Neural cell (in vitro differentiated cells): ENCODE measurements around the gene BLVRB. TPM values are rescaled to one million over a fixed set of nuclear protein-coding genes. Genes with fewer than 3 reads are reported as not detected.

Source experiments
- H2AFZ ChIP-seq: fragments of 200-600, 300-800 bp; sonication (generic), shearing (Covaris generic); 2 replicates; pipeline ENCODE4 v1.6.0; 2014; ENCODE audit warnings: low read depth, mild to moderate bottlenecking, antibody characterized with exemption, low read length, moderate library complexity
- H3F3A ChIP-seq: fragments of 200-600 bp; shearing (Covaris generic); 2 replicates; pipeline ENCODE4 v1.6.1; 2016; ENCODE audit warnings: mild to moderate bottlenecking, moderate library complexity, mixed read lengths, antibody characterized with exemption, low read length; ENCODE audit not compliant: insufficient read depth, poor library complexity, severe bottlenecking
- H3K27ac ChIP-seq: fragments of 200-600, 300-800 bp; sonication (generic), shearing (Covaris generic); 2 replicates; pipeline ENCODE4 v1.5.1; 2014; ENCODE audit warnings: mild to moderate bottlenecking, low read length, moderate library complexity
- H3K27me3 ChIP-seq: fragments of 300-800, 200-600 bp; sonication (generic), shearing (Covaris generic); 2 replicates; pipeline ENCODE4 v1.6.0; 2014; ENCODE audit warnings: mild to moderate bottlenecking, low read depth, low read length, moderate library complexity; ENCODE audit not compliant: insufficient read depth
- H3K36me3 ChIP-seq: fragments of 300-800, 200-600 bp; sonication (generic), shearing (Covaris generic); 2 replicates; pipeline ENCODE4 v1.5.1; 2014; ENCODE audit warnings: mild to moderate bottlenecking, antibody characterized with exemption, low read length, moderate library complexity; ENCODE audit not compliant: insufficient read depth
- H3K4me2 ChIP-seq: fragments of 300-800, 200-600 bp; sonication (generic), shearing (Covaris generic); 2 replicates; pipeline ENCODE4 v1.6.0; 2014; ENCODE audit warnings: mild to moderate bottlenecking, low read length
- H3K4me3 ChIP-seq: fragments of 300-800, 200-600 bp; sonication (generic), shearing (Covaris generic); 2 replicates; pipeline ENCODE4 v1.5.1; 2014; ENCODE audit warnings: mild to moderate bottlenecking, low read length, moderate library complexity
- H3K79me2 ChIP-seq: fragments of 200-600 bp; shearing (Covaris generic); replicated peaks from 2 replicates; pipeline ENCODE4 v1.6.0; 2014; ENCODE audit warnings: mild to moderate bottlenecking, low read length, moderate library complexity; ENCODE audit not compliant: insufficient read depth
- H3K9ac ChIP-seq: fragments of 300-800, 200-600 bp; sonication (generic), shearing (Covaris generic); 2 replicates; pipeline ENCODE4 v1.6.1; 2016; ENCODE audit warnings: mild to moderate bottlenecking, low read length, mixed read lengths
- H3K9me2 ChIP-seq: fragments of 200-600 bp; shearing (Covaris generic); 2 replicates; pipeline ENCODE4 v1.6.1; 2016; ENCODE audit warnings: mild to moderate bottlenecking, low read length, mixed read lengths; ENCODE audit not compliant: insufficient read depth
- H3K9me3 ChIP-seq: fragments of 200-600, 300-800 bp; sonication (generic), shearing (Covaris generic); 2 replicates; pipeline ENCODE4 v1.6.1; 2016; ENCODE audit warnings: mild to moderate bottlenecking, mixed run types, low read length, moderate library complexity, mixed read lengths
- H4K20me1 ChIP-seq: fragments of 200-600 bp; shearing (Covaris generic); 2 replicates; pipeline ENCODE4 v1.6.1; 2016; ENCODE audit warnings: mild to moderate bottlenecking, mixed run types; ENCODE audit not compliant: insufficient read depth
- CTCF ChIP-seq: fragments of 450-650 bp; IDR thresholded peaks from 2 replicates; pipeline ENCODE4 v1.5.1; 2014; ENCODE audit warnings: antibody characterized with exemption, mild to moderate bottlenecking, moderate library complexity; ENCODE audit not compliant: poor library complexity, severe bottlenecking
- EP300 ChIP-seq: fragments of 450-650 bp; conservative IDR thresholded peaks from 2 replicates; pipeline ENCODE4 v1.6.1; 2014; ENCODE audit warnings: antibody characterized with exemption, mild to moderate bottlenecking, moderate library complexity; ENCODE audit not compliant: poor library complexity, severe bottlenecking
- EZH2 ChIP-seq: fragments of 200-600, 300-800 bp; shearing (Covaris generic), sonication (generic); IDR thresholded peaks from 2 replicates; pipeline ENCODE4 v1.6.1; 2014; ENCODE audit warnings: antibody characterized with exemption, low read length, borderline replicate concordance, mild to moderate bottlenecking; ENCODE audit not compliant: insufficient read depth, poor library complexity, severe bottlenecking
- MXI1 ChIP-seq: fragments of 450-650 bp; conservative IDR thresholded peaks from 2 replicates; pipeline ENCODE4 v1.6.1; 2014; ENCODE audit warnings: antibody characterized with exemption, mild to moderate bottlenecking; ENCODE audit not compliant: poor library complexity, severe bottlenecking
- POLR2AphosphoS5 ChIP-seq: IDR thresholded peaks from 2 replicates; pipeline ENCODE4 v1.6.1; 2012
- RAD21 ChIP-seq: fragments of 450-650 bp; conservative IDR thresholded peaks from 2 replicates; pipeline ENCODE4 v1.6.1; 2014; ENCODE audit warnings: antibody characterized with exemption, mild to moderate bottlenecking, moderate library complexity
- REST ChIP-seq: IDR thresholded peaks from 2 replicates; pipeline ENCODE4 v1.6.1; 2012; ENCODE audit warnings: borderline replicate concordance
- SMC3 ChIP-seq: fragments of 450-650 bp; conservative IDR thresholded peaks from 2 replicates; pipeline ENCODE4 v1.6.1; 2014; ENCODE audit warnings: antibody characterized with exemption, mild to moderate bottlenecking, moderate library complexity; ENCODE audit not compliant: poor library complexity
- TAF1 ChIP-seq: IDR thresholded peaks from 2 replicates; pipeline ENCODE4 v1.6.1; 2012; ENCODE audit warnings: low read depth
- polyA plus RNA-seq: library from polyadenylated mRNA; depleted of rRNA; stranded (reverse); fragments of >200 nt; gene quantifications from 2 replicates; pipeline ENCODE4 v1.2.3, GENCODE V29; 2014

Gene BLVRB
- polyA plus RNA-seq, 1 donor from 2014 or later: 9.9 TPM

GRCh38 chr19:40444000-40444824 is 21.3 kb downstream of the BLVRB start, which contains the start of gene SERTAD3:
Gene SERTAD3, minus strand, starts transcription at chr19:40444335. Its CDS starts 2,255 bp downstream, at chr19:40442080.
- H4K20me1 ChIP-seq: no peaks in the 10 kb centered on the region
- H3K27me3 ChIP-seq: no peaks in the 10 kb centered on the region
- H3K27ac ChIP-seq: peak within 1 kb of the TSS; percentile 94
- no peak for TF ChIP-seq SMC3
- no peak for TF ChIP-seq EZH2
- TF ChIP-seq CTCF: no peak
- TF ChIP-seq POLR2AphosphoS5: peak; percentile 72
- peak; percentile 75 for TF ChIP-seq REST
- TF ChIP-seq EP300: peak; percentile 74
- no peak for TF ChIP-seq RAD21
- peak; percentile 82 for TF ChIP-seq MXI1
- peak; percentile 58 for TF ChIP-seq TAF1
- peak within 1 kb of the TSS; percentile 87 for H3K9ac ChIP-seq
- H3K9me3 ChIP-seq: no peaks in the 10 kb centered on the region
- peak within 1 kb of the TSS; percentile 96 for H2AFZ ChIP-seq
- H3K9me2 ChIP-seq: no peaks in the 10 kb centered on the region
- H3K36me3 ChIP-seq: no peaks in the 10 kb centered on the region
- H3K4me3 ChIP-seq: peak within 1 kb of the TSS; percentile 78
- H3F3A ChIP-seq: peaks cover 4% of the 10 kb centered on the region
- peak within 1 kb of the TSS; percentile 91 for H3K4me2 ChIP-seq
- peaks cover 19% of the 10 kb centered on the region for H3K79me2 ChIP-seq

GRCh38 chr19:40443131-40443999 is 22.2 kb downstream of the BLVRB start:
- H3F3A ChIP-seq: peaks cover 4% of the 10 kb centered on the region
- no peaks in the 10 kb centered on the region for H3K9me2 ChIP-seq
- H3K79me2 ChIP-seq: peaks cover 19% of the 10 kb centered on the region
- H3K4me2 ChIP-seq: peak overlapping the region; percentile 46
- H3K9me3 ChIP-seq: no peaks in the 10 kb centered on the region
- H4K20me1 ChIP-seq: no peaks in the 10 kb centered on the region
- H3K4me3 ChIP-seq: peak overlapping the region; percentile 78
- H2AFZ ChIP-seq: peak overlapping the region; percentile 96
- no peaks in the 10 kb centered on the region for H3K36me3 ChIP-seq
- peak overlapping the region; percentile 94 for H3K27ac ChIP-seq
- H3K9ac ChIP-seq: peak overlapping the region; percentile 87
- H3K27me3 ChIP-seq: no peaks in the 10 kb centered on the region
- TF ChIP-seq EZH2 (no peak), RAD21 (peak; percentile 33), MXI1 (peak; percentile 49), REST (no peak), SMC3 (peak; percentile 15), POLR2AphosphoS5 (peak; percentile 54), TAF1 (no peak), EP300 (peak; percentile 23), CTCF (no peak)
